H1 (cell line): ENCODE measurements around the gene ZNF581. TPM values are rescaled to one million over a fixed set of nuclear protein-coding genes. Genes with fewer than 3 reads are reported as not detected.

Experiments used
- CTCF ChIA-PET: fragments of 300-600 bp; sonication (Branson Sonifier 250); formaldehyde crosslinking; loops from one replicate; lab custom pipeline; 2021; ENCODE audit not compliant: partially characterized antibody; lab: Charles Lee
- POLR2A ChIA-PET: fragments of 300-600 bp; sonication (Branson Sonifier 250); formaldehyde crosslinking; loops from one replicate; lab custom pipeline; 2021; ENCODE audit warnings: inconsistent platforms; ENCODE audit not compliant: partially characterized antibody; lab: Charles Lee
- DNase-seq, 2 experiments: peaks; one replicate each; pipeline versions ENCODE4 v3.0.0 to v3.0.0-alpha.2; 2010 to 2022; ENCODE audit warnings: low spot score in 2 of 2, low read depth in 1 of 2, mixed read lengths in 1 of 2
- FAIRE-seq: peaks from 2 replicates; lab custom pipeline; 2011; peaks lifted over from hg19 to GRCh38; lab: Jason Lieb, UNC
- H2AFZ ChIP-seq: 2 replicates; pipeline ENCODE4 v1.8.1; 2012; ENCODE audit warnings: low read length, inconsistent platforms
- H2AK5ac ChIP-seq: 2 replicates; pipeline ENCODE4 v1.6.1; 2013; ENCODE audit warnings: low read depth, low read length
- H2BK120ac ChIP-seq: replicated peaks from 2 replicates; pipeline ENCODE3; 2013; ENCODE audit warnings: low read depth, low read length, inconsistent platforms
- H2BK12ac ChIP-seq: 2 replicates; pipeline ENCODE4 v1.6.1; 2013; ENCODE audit warnings: low read depth, low read length
- H2BK15ac ChIP-seq: 2 replicates; pipeline ENCODE4 v1.6.1; 2013; ENCODE audit warnings: low read length
- H2BK20ac ChIP-seq: 2 replicates; pipeline ENCODE4 v1.6.1; 2013; ENCODE audit warnings: low read length
- H2BK5ac ChIP-seq: 2 replicates; pipeline ENCODE4 v1.6.1; 2013; ENCODE audit warnings: low read depth, low read length
- H3K14ac ChIP-seq: 2 replicates; pipeline ENCODE4 v1.6.1; 2013; ENCODE audit warnings: inconsistent platforms; ENCODE audit not compliant: insufficient read length
- H3K18ac ChIP-seq: 2 replicates; pipeline ENCODE4 v1.6.1; 2013; ENCODE audit warnings: low read length; ENCODE audit errors: extremely low read depth
- H3K23ac ChIP-seq: 2 replicates; pipeline ENCODE4 v1.6.1; 2013; ENCODE audit warnings: inconsistent platforms; ENCODE audit not compliant: insufficient read length
- H3K23me2 ChIP-seq: 2 replicates; pipeline ENCODE4 v1.6.1; 2013; ENCODE audit warnings: low read depth, low read length
- H3K27ac ChIP-seq: 2 replicates; pipeline ENCODE4 v1.6.1; 2011; ENCODE audit warnings: low read depth, low read length, inconsistent platforms
- H3K27me3 ChIP-seq, 4 experiments: replicated peaks in 1 of 4; 1 replicate in 1 of 4; 2 replicates in 3 of 4; pipeline versions ENCODE4 v1.6.1 to v1.8.1; 2011 to 2013; ENCODE audit warnings: low read length in 3 of 4, mild to moderate bottlenecking in 3 of 4, inconsistent platforms in 2 of 4, mixed read lengths in 2 of 4, moderate library complexity in 1 of 4; ENCODE audit not compliant: control insufficient read depth in 3 of 4, insufficient read depth in 3 of 4; ENCODE audit errors: extremely low read depth in 1 of 4
- H3K36me3 ChIP-seq, 4 experiments: 2 replicates each; pipeline versions ENCODE4 v1.6.1 to v1.8.1; 2011 to 2013; ENCODE audit warnings: mild to moderate bottlenecking in 4 of 4, low read length in 3 of 4, moderate library complexity in 2 of 4, control low read depth in 1 of 4, inconsistent platforms in 1 of 4; ENCODE audit not compliant: insufficient read depth in 4 of 4, control insufficient read depth in 2 of 4
- H3K4ac ChIP-seq: replicated peaks from 2 replicates; pipeline ENCODE3; 2013; ENCODE audit warnings: low read length, low read depth, mixed read lengths, inconsistent platforms; ENCODE audit not compliant: insufficient read length
- H3K4me1 ChIP-seq, 4 experiments: replicated peaks in 1 of 4; 1 replicate in 1 of 4; 2 replicates in 3 of 4; pipeline versions ENCODE4 v1.6.1 to v1.8.1; 2011 to 2013; ENCODE audit warnings: low read length in 3 of 4, inconsistent platforms in 2 of 4, mixed read lengths in 1 of 4; ENCODE audit not compliant: insufficient read depth in 4 of 4, control insufficient read depth in 3 of 4
- H3K4me2 ChIP-seq, 2 experiments: 2 replicates each; pipeline versions ENCODE4 v1.6.1 to v1.8.1; 2011 to 2013; ENCODE audit warnings: low read depth in 2 of 2, low read length in 2 of 2, control low read depth in 1 of 2, inconsistent platforms in 1 of 2, mild to moderate bottlenecking in 1 of 2; ENCODE audit not compliant: insufficient read depth in 1 of 2
- H3K4me3 ChIP-seq, 4 experiments: fragments of 200-600, 300-600 bp in 1 of 4; sonication (generic), shearing (Covaris generic), sonication (Bioruptor Twin) in 1 of 4; 2 replicates each; pipeline versions ENCODE4 v1.5.1 to v1.8.1; 2011 to 2016; ENCODE audit warnings: low read length in 4 of 4, low read depth in 3 of 4, control low read depth in 2 of 4, inconsistent platforms in 2 of 4, mild to moderate bottlenecking in 2 of 4, mixed read lengths in 1 of 4, moderate library complexity in 1 of 4; ENCODE audit not compliant: insufficient read depth in 2 of 4; ENCODE audit errors: extremely low read depth in 1 of 4
- H3K56ac ChIP-seq: replicated peaks from 2 replicates; pipeline ENCODE3; 2013; ENCODE audit warnings: low read depth, mild to moderate bottlenecking, mixed read lengths, low read length, inconsistent platforms; ENCODE audit not compliant: insufficient read length
- H3K79me1 ChIP-seq: 2 replicates; pipeline ENCODE4 v1.6.1; 2013; ENCODE audit warnings: low read depth, low read length, control low read depth
- H3K79me2 ChIP-seq, 2 experiments: 2 replicates each; pipeline versions ENCODE4 v1.6.1 to v1.8.1; 2012 to 2013; ENCODE audit warnings: low read length in 2 of 2, mild to moderate bottlenecking in 2 of 2, inconsistent platforms in 1 of 2; ENCODE audit not compliant: insufficient read depth in 2 of 2, control insufficient read depth in 1 of 2
- H3K9ac ChIP-seq, 4 experiments: replicated peaks in 1 of 4; 1 replicate in 1 of 4; 2 replicates in 3 of 4; pipeline versions ENCODE4 v1.6.1 to v1.8.1; 2011 to 2013; ENCODE audit warnings: low read depth in 3 of 4, low read length in 3 of 4, control low read depth in 2 of 4, mild to moderate bottlenecking in 2 of 4, moderate library complexity in 2 of 4, inconsistent platforms in 1 of 4; ENCODE audit errors: extremely low read depth in 1 of 4
- H3K9me3 ChIP-seq, 2 experiments: 2 replicates each; pipeline versions ENCODE4 v1.6.1 to v1.8.1; 2012 to 2013; ENCODE audit warnings: mild to moderate bottlenecking in 2 of 2, moderate library complexity in 2 of 2, control low read depth in 1 of 2, inconsistent platforms in 1 of 2, low read depth in 1 of 2, low read length in 1 of 2, mixed read lengths in 1 of 2; ENCODE audit not compliant: insufficient read depth in 2 of 2
- H4K20me1 ChIP-seq, 2 experiments: replicated peaks in 1 of 2; 2 replicates each; pipeline versions ENCODE3 to v1.8.1; 2011 to 2013; ENCODE audit warnings: inconsistent platforms in 2 of 2, low read length in 2 of 2, mild to moderate bottlenecking in 1 of 2; ENCODE audit not compliant: insufficient read depth in 2 of 2, control insufficient read depth in 1 of 2
- H4K5ac ChIP-seq: 2 replicates; pipeline ENCODE4 v1.6.1; 2013; ENCODE audit warnings: low read length, low read depth, mixed read lengths, inconsistent platforms; ENCODE audit not compliant: insufficient read length
- H4K8ac ChIP-seq: 2 replicates; pipeline ENCODE4 v1.8.0; 2013; ENCODE audit warnings: mild to moderate bottlenecking, moderate library complexity, low read length, inconsistent platforms; ENCODE audit not compliant: insufficient read depth; ENCODE audit errors: extremely low read depth
- H4K91ac ChIP-seq: replicated peaks from 2 replicates; pipeline ENCODE3; 2013; ENCODE audit warnings: low read length, mixed read lengths, inconsistent platforms; ENCODE audit not compliant: insufficient read length
- ATF3 ChIP-seq: IDR thresholded peaks from 2 replicates; pipeline ENCODE4 v1.6.1; 2011; ENCODE audit warnings: low read depth, mild to moderate bottlenecking, low read length; ENCODE audit not compliant: insufficient read depth
- BCL11A ChIP-seq, 2 experiments: IDR thresholded peaks; one replicate each; pipeline ENCODE4 v1.6.1; 2011; ENCODE audit warnings: low read depth in 2 of 2, low read length in 2 of 2, mild to moderate bottlenecking in 2 of 2
- CBX5 ChIP-seq: fragments of 300-800, 300-1000 bp; sonication (generic); IDR thresholded peaks from 2 replicates; pipeline ENCODE4 v1.7.1; 2016; ENCODE audit warnings: antibody characterized with exemption, low read length, low read depth
- CEBPB ChIP-seq: IDR thresholded peaks from 2 replicates; pipeline ENCODE4 v1.6.1; 2012; ENCODE audit warnings: low read depth, low read length
- CTBP2 ChIP-seq: IDR thresholded peaks from 2 replicates; pipeline ENCODE4 v1.7.0; 2011; ENCODE audit warnings: borderline replicate concordance, mild to moderate bottlenecking, moderate library complexity, mixed read lengths, low read length; ENCODE audit not compliant: insufficient read depth, insufficient read length
- GABPA ChIP-seq: IDR thresholded peaks from 2 replicates; pipeline ENCODE4 v1.6.1; 2011; ENCODE audit warnings: mild to moderate bottlenecking, low read length, moderate library complexity, borderline replicate concordance; ENCODE audit not compliant: insufficient read depth
- KDM1A ChIP-seq: fragments of 200-600, 300-600 bp; sonication (generic); IDR thresholded peaks from 2 replicates; pipeline ENCODE4 v1.7.1; 2016; ENCODE audit warnings: mild to moderate bottlenecking, low read length, borderline replicate concordance
- KDM5A ChIP-seq: fragments of 200-600 bp; IDR thresholded peaks from 2 replicates; pipeline ENCODE4 v1.7.1; 2012; ENCODE audit warnings: mild to moderate bottlenecking, low read length, inconsistent platforms, mixed read lengths
- RAD21 ChIP-seq, 2 experiments: IDR thresholded peaks in 1 of 2; conservative IDR thresholded peaks in 1 of 2; 2 replicates each; pipeline ENCODE4 v1.6.1; 2011; ENCODE audit warnings: low read depth in 2 of 2, low read length in 2 of 2, improper control_type of control experiment in 1 of 2, inconsistent platforms in 1 of 2, mild to moderate bottlenecking in 1 of 2, moderate library complexity in 1 of 2
- SAP30 ChIP-seq: fragments of 300-600 bp; sonication (generic); IDR thresholded peaks from 2 replicates; pipeline ENCODE4 v1.7.1; 2012; ENCODE audit warnings: low read length, moderate library complexity, mild to moderate bottlenecking, inconsistent platforms; ENCODE audit not compliant: insufficient read depth, insufficient replicate concordance
- SIX5 ChIP-seq: IDR thresholded peaks from 2 replicates; pipeline ENCODE4 v1.6.1; 2011; ENCODE audit warnings: mild to moderate bottlenecking, low read depth, low read length
- TEAD4 ChIP-seq: IDR thresholded peaks from 2 replicates; pipeline ENCODE4 v1.6.1; 2012; ENCODE audit warnings: low read depth, low read length, inconsistent platforms, mixed read lengths
- WGBS, 2 experiments: shearing (Covaris generic) in 1 of 2; methylation state at CpG; one replicate each; pipeline versions ENCODE4 v1.1.6 to v1.1.7; 2013 to 2015; ENCODE audit warnings: low lambda C conversion rate in 2 of 2, mixed read lengths in 2 of 2, inconsistent platforms in 1 of 2, low coverage in 1 of 2, missing lambda C conversion rate in 1 of 2; ENCODE audit not compliant: insufficient replicate concordance in 2 of 2, insufficient coverage in 1 of 2, insufficient read length in 1 of 2; ENCODE audit errors: extremely low coverage in 1 of 2, missing lambda C conversion rate in 1 of 2; 5-methylcytosine and 5-hydroxymethylcytosine counted together
- polyA plus RNA-seq, 7 experiments: library from polyadenylated mRNA; depleted of rRNA in 3 of 7; stranded (reverse) in 5 of 7; unstranded in 2 of 7; fragments of >200 nt in 5 of 7; fragments of 200-250 nt in 2 of 7; gene quantifications; 1 replicate in 5 of 7; 2 replicates in 1 of 7; 4 replicates in 1 of 7; pipeline versions ENCODE4 v1.2.1 to v1.2.3, GENCODE V29; 2011 to 2013; ENCODE audit warnings: missing spikeins in 2 of 7, mixed read lengths in 2 of 7
- total RNA-seq: library from RNA; stranded (reverse); fragmentation: NEBNext Ultra II Directional; extraction: Animal tissue kit (Norgen Biotek cat#: 25700); gene quantifications from 2 replicates; pipeline ENCODE4 v1.2.1, GENCODE V29; 2021

Gene ZNF581
- total and polyA plus RNA-seq, 2 of the 8 experiments (the other 6 are each of a cell fraction or from before 2014, with no cell fraction given), result 73.0 to 76.1 TPM

- no peak overlapping the region for H3K23ac ChIP-seq
- H3K9me3 ChIP-seq, result no peaks in the 10 kb centered on the region
- no peak overlapping the region for H3K56ac ChIP-seq
- no peak overlapping the region for H3K14ac ChIP-seq
- H3K9ac ChIP-seq, result no peak overlapping the region
- ChIA-PET CTCF (interaction anchor here (1.1 kb wide), 1 partner anchor 14 kb away, joined by 3 read pairs; no protein-coding TSS in a partner anchor), POLR2A (interaction anchor here (1.0 to 7.1 kb wide), 4 partner anchors 9 to 27 kb away, joined by 3 to 75 read pairs (median 4); no protein-coding TSS in a partner anchor)
- no peak overlapping the region for H3K4me2 ChIP-seq
- no peak overlapping the region for H2BK120ac ChIP-seq
- no peak overlapping the region for H2BK20ac ChIP-seq
- H3K27ac ChIP-seq, result no peak overlapping the region
- H3K4me1 ChIP-seq, result peaks cover 0 to 5% (median 2%) of the 10 kb centered on the region in 4 experiments; a peak in 5 of 7 replicates
- no peaks in the 10 kb centered on the region for H3K27me3 ChIP-seq
- peaks cover 43 to 56% of the 10 kb centered on the region in 2 experiments for H4K20me1 ChIP-seq
- no peaks in the 10 kb centered on the region for H3K23me2 ChIP-seq
- no peak overlapping the region for H2AK5ac ChIP-seq
- FAIRE-seq (no peak), DNase-seq (no peak)
- H3K4me3 ChIP-seq, result no peak overlapping the region
- peaks cover 15% of the 10 kb centered on the region for H3K79me1 ChIP-seq
- H2AFZ ChIP-seq, result no peak overlapping the region
- no peak overlapping the region for H3K4ac ChIP-seq
- H3K36me3 ChIP-seq, result peaks cover 54 to 71% (median 63%) of the 10 kb centered on the region in 4 experiments
- peaks cover 7 to 70% of the 10 kb centered on the region in 2 experiments; a peak in 3 of 4 replicates for H3K79me2 ChIP-seq
- no peak overlapping the region for H2BK12ac ChIP-seq
- no peak overlapping the region for H3K18ac ChIP-seq
- H4K5ac ChIP-seq, result no peak overlapping the region
- 98% methylated on average over 4 of the region's 4 CpGs; no CpG with 5 or more reads in 1 of the 2 experiments for WGBS, 2 experiments
- no peak overlapping the region for H4K8ac ChIP-seq
- no peak overlapping the region for H2BK15ac ChIP-seq
- H2BK5ac ChIP-seq, result no peak overlapping the region
- no peak overlapping the region for H4K91ac ChIP-seq
- TF ChIP-seq BCL11A (IDR thresholded peaks at IDR 0.05; ENCODE audit: low read depth in 2 of 2, low read length in 2 of 2) (no peak), CEBPB (no peak), SAP30 (no peak), KDM5A (no peak), RAD21 (IDR thresholded peaks at IDR 0.05 in 1 of 2, conservative IDR thresholded peaks at IDR 0.05 in 1 of 2; ENCODE audit: low read depth in 2 of 2, low read length in 2 of 2) (no peak), CBX5 (no peak), CTBP2 (no peak), TEAD4 (no peak), ATF3 (no peak), SIX5 (no peak), KDM1A (no peak), GABPA (no peak)
Observed at GRCh38 chr19:55667006-55667381, 23.5 kb downstream of the ZNF581 start.
